ENCODE measurements around the gene SULT4A1. TPM values are rescaled to one million over a fixed set of nuclear protein-coding genes. Genes with fewer than 3 reads are reported as not detected.

Gene SULT4A1
- total and polyA plus RNA-seq, 2 of the 4 experiments (the other 2 are of a cell fraction), result 1.1 to 5.2 TPM

DNA sequence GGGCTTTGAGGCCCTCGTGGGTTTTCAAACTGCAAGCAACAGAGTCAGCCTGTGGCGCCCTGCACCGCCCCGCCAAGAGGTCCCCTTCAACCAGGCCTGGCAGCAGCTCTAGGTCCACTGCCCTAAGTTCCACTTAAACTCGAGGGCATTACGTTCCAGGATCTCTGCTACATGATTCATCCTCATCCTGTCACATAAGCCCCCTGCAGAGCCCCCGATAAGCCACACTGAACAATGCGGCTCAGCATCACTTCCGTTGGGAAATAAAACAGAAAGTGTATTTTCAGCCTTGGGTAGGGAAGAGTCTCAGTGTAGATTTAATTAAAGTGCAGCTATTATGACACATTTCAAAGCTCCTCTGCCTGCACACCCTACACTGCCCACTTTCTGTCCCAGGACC, 24.6 kb downstream of the SULT4A1 start:
- Histone ChIP-seq H3K9me3 (ENCODE audit: control insufficient read depth, insufficient read depth, low read length) (no peaks in the 10 kb centered on the region), H2BK5ac (ENCODE audit: low read depth, low read length, poor library complexity, severe bottlenecking) (no peak overlapping the region), H4K8ac (ENCODE audit: low read depth in 2 of 2, low read length in 2 of 2) (no peak overlapping the region), H2BK20ac (ENCODE audit: low read depth, low read length) (no peak overlapping the region), H3K27me3 (ENCODE audit: control insufficient read depth, insufficient read depth, low read length) (no peaks in the 10 kb centered on the region; the same call in 1 of the 2 replicates), H2AFZ (replicated peaks; ENCODE audit: low read length, poor library complexity) (no peak overlapping the region), H3K23ac (ENCODE audit: low read depth, low read length) (no peak overlapping the region), H3K18ac (ENCODE audit: low read depth, low read length) (no peak overlapping the region), H3K79me1 (ENCODE audit: low read depth in 1 of 2, low read length in 2 of 2) (no peaks in the 10 kb centered on the region), H2BK15ac (ENCODE audit: low read depth, low read length) (no peak overlapping the region), H3K4ac (ENCODE audit: low read depth, low read length) (no peak overlapping the region), H3K4me3 (ENCODE audit: insufficient read depth, low read depth, low read length) (no peak overlapping the region), H3K4me2 (ENCODE audit: low read depth, low read length) (no peak overlapping the region), H3K4me1 (ENCODE audit: control insufficient read depth, insufficient read depth, low read length) (no peaks in the 10 kb centered on the region), H2AK5ac (ENCODE audit: low read depth, low read length) (no peak overlapping the region), H3K9ac (ENCODE audit: low read depth, low read length) (no peak overlapping the region), H3K9me1 (ENCODE audit: insufficient read depth, low read length) (no peaks in the 10 kb centered on the region), H3K27ac (ENCODE audit: insufficient read depth, low read length) (no peak overlapping the region), H4K5ac (ENCODE audit: low read depth, low read length) (no peak overlapping the region), H2BK120ac (ENCODE audit: low read depth, low read length) (no peak overlapping the region), H3K56ac (ENCODE audit: extremely low read depth, insufficient read depth, low read length) (no peak overlapping the region), H4K91ac (ENCODE audit: insufficient read depth, low read depth, low read length) (no peak overlapping the region), H3K36me3 (ENCODE audit: control insufficient read depth, insufficient read depth, low read length) (peaks cover 9% of the 10 kb centered on the region; the same call in 1 of the 2 replicates), H3K14ac (replicated peaks; ENCODE audit: low read depth, low read length) (no peak overlapping the region), H4K20me1 (ENCODE audit: insufficient read depth, low read length) (no peaks in the 10 kb centered on the region), H2AK9ac (replicated peaks; ENCODE audit: low read depth, low read length, poor library complexity) (no peak overlapping the region)
- POLR2A ChIA-PET (ENCODE audit: unreplicated experiment), result no interaction called here
- DNase-seq (no peak), ATAC-seq (ENCODE audit: low read depth) (no peak)
- dilution Hi-C loops (cut with HindIII; ENCODE audit: low sequenced_read_pairs, unreplicated experiment), result no loop called here
- in situ Hi-C loops (cut with MboI; ENCODE audit: low sequenced_read_pairs), result no loop called here
- no TSS peak for BruUV-seq (replicated peaks)
- TF ChIP-seq MAZ (IDR thresholded peaks at IDR 0.05; ENCODE audit: borderline replicate concordance, low read depth, low read length) (no peak), SMC3 (IDR thresholded peaks at IDR 0.05; ENCODE audit: low read depth, low read length) (no peak), CEBPB (IDR thresholded peaks at IDR 0.05; ENCODE audit: low read depth, low read length) (no peak)
- 100% methylated on average over 3 of the region's 9 CpGs; no CpG with 5 or more reads in 1 of the 2 experiments for WGBS, 2 experiments (ENCODE audit: extremely low coverage in 2 of 2, insufficient read length in 1 of 2)
- intact Hi-C loops (cut with micrococcal nuclease), result no loop called here
- CTCF ChIA-PET, result no interaction called here
